Stimulated activated CD4-positive, alpha-beta T cell treated with anti-CD3 and anti-CD28 coated beads, Interleukin-15, amount 100 ng/mL, for 24 hours (primary cell): ENCODE measurements around the gene KRT72.

Experiments used
- DNase-seq: peaks from one replicate; pipeline ENCODE4 v3.0.0-alpha.2; 2020

KRT72 gene

GRCh38 chr12:52629281-52630007 is 28.2 kb upstream of the KRT72 start:
- no peak for DNase-seq

- no peak for DNase-seq
These were observed 27.6 kb upstream of the KRT72 start for GRCh38 chr12:52628841-52629240.

GRCh38 chr12:52628111-52628507 is 26.8 kb upstream of the KRT72 start:
- DNase-seq, result no peak

- no peak for DNase-seq
These were observed 26.3 kb upstream of the KRT72 start for GRCh38 chr12:52627395-52628110.

GRCh38 chr12:52622349-52622748 is 21.1 kb upstream of the KRT72 start:
- no peak for DNase-seq

- no peak for DNase-seq
These were observed 17.6 kb upstream of the KRT72 start for GRCh38 chr12:52618866-52619265.

GRCh38 chr12:52618216-52618615 is 17.0 kb upstream of the KRT72 start, which contains the start of gene KRT73:
TSS of gene KRT73 (minus strand) at chr12:52618559. CDS start at chr12:52618524, 35 bp downstream.
- DNase-seq, result no peak

- DNase-seq, result no peak
These were observed 16.1 kb upstream of the KRT72 start for GRCh38 chr12:52617403-52617785.

GRCh38 chr12:52616680-52617402 is 15.6 kb upstream of the KRT72 start:
- DNase-seq, result no peak

GRCh38 chr12:52615912-52616311 is 14.6 kb upstream of the KRT72 start:
- DNase-seq, result no peak

GRCh38 chr12:52615208-52615868 is 14.1 kb upstream of the KRT72 start:
- peak; percentile 35 for DNase-seq

GRCh38 chr12:52614381-52615207 is 13.3 kb upstream of the KRT72 start:
- no peak for DNase-seq

- DNase-seq, result no peak
These were observed 12.2 kb upstream of the KRT72 start for GRCh38 chr12:52613384-52614030.

- no peak for DNase-seq
These were observed 11.4 kb upstream of the KRT72 start for GRCh38 chr12:52612431-52613383.

- DNase-seq, result no peak
These were observed 9.8 kb upstream of the KRT72 start for GRCh38 chr12:52611080-52611468.

- no peak for DNase-seq
These were observed 7.8 kb upstream of the KRT72 start for GRCh38 chr12:52608826-52609630.

- no peak for DNase-seq
These were observed 6.9 kb upstream of the KRT72 start for GRCh38 chr12:52608161-52608560.

- no peak for DNase-seq
These were observed 6.1 kb upstream of the KRT72 start for GRCh38 chr12:52607314-52607713.

- DNase-seq, result no peak
These were observed 5.4 kb upstream of the KRT72 start for GRCh38 chr12:52606581-52607218.
